Glomerular visceral epithelial cell (primary cell): ENCODE data around the gene DENND4A.
"Not testable (repeated sequence)": the region's sequence is repeated elsewhere in the genome, so short reads cannot be mapped to it uniquely, and the experiment has no call there.

Source experiments
- DNase-seq: peaks from one replicate; pipeline ENCODE4 v3.0.0-alpha.2; 2016; ENCODE audit errors: extremely low spot score

DENND4A gene

DNA sequence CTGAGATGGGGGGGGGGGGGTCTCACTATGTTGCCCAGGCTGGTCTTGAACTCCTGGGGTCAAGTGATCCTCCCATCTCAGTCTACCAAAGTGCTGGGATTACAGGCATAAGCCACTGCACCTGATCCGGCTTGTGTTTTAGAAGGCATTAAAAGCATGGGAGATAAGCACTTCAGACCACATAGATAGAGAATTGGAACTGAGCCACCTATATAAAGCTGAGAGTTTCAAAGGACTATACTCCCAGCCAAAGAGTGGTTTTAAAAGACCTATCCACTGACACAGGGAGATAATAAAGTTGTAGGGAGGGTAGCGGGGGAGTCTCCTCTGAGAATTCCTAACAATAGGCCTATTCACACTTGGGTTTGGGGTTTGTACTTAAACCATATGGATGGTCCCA is 34.8 kb downstream of the DENND4A start:
- DNase-seq, result no peak

DNA sequence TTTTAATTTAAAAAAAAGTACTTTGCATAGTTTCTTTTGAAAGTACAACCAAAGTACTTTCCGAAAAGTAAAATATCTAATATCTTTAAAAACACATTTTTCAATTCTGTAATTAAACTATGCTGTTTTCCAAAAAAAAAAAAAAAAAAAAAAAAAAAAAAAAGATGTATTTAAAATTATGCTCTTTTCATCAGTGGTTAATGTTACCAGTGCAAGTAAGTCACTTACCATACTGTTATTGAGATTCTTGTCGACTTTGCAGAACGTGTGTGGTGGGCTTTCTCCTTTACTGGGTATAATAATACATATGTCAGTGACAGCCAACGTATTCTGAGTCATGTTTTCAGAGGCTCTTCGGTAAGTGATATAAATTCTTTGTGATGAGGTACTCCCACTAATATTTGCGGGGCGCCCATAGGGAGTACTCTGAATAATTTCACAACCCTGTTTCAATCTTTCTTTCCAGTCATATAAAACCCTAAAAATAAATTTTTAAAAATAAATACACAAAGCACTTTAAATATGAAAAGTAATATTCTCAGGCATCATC is 39.9 kb downstream of the DENND4A start:
- DNase-seq, result no peak

- DNase-seq, result no peak
Observed at GRCh38 chr15:65751431-65751830, 40.7 kb downstream of the DENND4A start.

GRCh38 chr15:65747265-65747664 is 44.8 kb downstream of the DENND4A start:
- no peak for DNase-seq

DNA sequence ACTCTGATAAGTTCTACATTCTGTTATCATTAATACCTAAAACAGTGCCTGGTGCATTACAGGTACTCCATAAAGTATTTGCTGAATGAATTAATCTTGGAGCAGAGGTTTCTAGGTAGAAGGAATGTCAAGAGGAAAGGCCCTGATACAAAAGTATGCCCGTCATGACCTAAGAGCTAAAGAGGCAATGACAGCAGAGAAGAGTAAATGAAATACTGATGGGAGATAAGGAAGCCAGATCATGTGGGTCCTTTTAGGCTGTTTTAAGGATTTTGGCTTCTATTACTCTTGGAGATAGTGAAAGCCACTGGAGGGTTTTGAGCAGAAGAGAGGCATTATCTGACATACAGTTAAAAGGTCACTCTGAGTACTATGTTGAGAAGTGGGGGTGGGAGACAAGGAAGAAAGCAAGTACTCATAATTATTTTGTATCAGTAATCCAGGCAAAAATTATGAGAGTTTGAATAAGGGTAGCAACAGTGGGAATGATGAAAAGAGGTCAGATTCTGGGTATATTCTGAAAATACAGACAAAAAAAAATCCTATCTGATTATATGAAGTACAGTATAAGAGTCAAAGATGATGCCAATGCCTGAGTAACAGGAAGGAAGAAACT is 48.3 kb downstream of the DENND4A start:
- DNase-seq, result no peak

GRCh38 chr15:65740148-65740547 is 51.9 kb downstream of the DENND4A start:
- no peak for DNase-seq

- no peak for DNase-seq
Observed at GRCh38 chr15:65738649-65739048, 53.4 kb downstream of the DENND4A start.

DNA sequence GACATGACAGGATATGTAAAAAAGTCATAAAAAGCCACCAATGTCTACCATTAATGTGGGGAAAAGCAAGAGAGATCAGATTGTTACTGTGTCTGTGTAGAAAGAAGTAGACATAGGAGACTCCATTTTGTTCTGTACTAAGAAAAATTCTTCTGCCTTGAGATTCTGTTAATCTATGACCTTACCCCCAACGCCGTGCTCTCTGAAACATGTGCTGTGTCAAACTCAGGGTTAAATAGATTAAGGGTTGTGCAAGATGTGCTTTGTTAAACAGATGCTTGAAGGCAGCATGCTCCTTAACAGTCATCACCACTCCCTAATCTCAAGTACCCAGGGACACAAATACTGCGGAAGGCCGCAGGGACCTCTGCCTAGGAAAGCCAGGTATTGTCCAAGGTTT is 58.5 kb downstream of the DENND4A start:
- DNase-seq, result not testable (repeated sequence)

GRCh38 chr15:65732698-65733097 is 59.4 kb downstream of the DENND4A start:
- no peak for DNase-seq

- DNase-seq, result no peak
Observed at GRCh38 chr15:65731926-65732325, 60.2 kb downstream of the DENND4A start.

GRCh38 chr15:65730549-65731172 is 61.4 kb downstream of the DENND4A start:
- no peak for DNase-seq

DNA sequence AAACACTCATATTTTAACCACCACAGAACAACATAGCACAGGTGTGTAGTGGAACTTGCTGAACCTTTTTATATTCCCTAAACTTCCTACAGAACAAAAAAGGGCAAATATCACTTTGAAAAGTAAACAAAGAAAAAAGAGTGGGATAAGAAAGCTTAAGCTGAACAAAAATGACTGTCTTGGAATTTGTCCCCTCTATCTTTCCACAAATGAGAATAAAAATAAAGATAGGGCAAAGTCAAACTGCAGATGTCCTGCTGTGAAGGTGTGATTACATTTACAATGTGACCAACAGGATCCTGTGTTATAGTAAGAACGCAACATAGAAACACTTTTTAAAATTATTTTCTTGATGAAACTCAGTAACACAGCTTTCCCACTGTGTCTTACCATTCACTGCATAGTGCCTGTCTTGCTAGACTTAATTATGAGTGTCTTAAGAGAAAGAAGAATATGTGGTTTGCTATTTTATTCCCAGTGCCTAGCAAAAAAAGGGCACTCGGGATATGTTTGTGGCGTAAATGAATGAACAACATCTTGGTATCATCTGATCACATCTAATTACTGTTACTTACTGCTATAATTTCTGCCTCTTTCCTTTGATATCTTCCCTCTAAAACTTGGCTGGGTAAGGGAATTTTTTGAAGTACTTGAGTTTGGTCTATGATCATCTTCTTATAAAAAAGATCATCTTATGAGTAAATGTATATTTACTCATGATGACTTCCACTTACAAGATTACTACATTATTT is 67.5 kb downstream of the DENND4A start:
- DNase-seq, result no peak

- no peak for DNase-seq
Observed at GRCh38 chr15:65723876-65724275, 68.2 kb downstream of the DENND4A start.

DNA sequence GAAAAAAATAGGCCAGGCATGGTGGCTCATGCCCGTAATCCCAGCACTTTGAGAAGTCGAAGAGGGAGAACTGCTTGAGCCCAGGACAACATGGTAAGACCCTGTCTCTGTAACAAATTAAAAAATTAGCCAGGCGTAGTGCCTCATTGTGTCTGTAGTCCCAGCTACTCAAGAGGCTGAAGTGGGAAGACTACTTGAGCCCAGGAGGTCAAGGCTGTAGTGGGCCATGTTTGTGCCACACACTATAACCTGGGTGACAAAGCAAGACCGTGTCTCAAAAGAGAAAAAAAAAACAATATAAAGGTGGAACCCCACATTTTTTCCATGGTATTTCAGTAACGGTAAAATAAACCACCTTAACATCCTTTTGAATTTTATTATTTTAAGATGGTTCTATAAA is 69.9 kb downstream of the DENND4A start:
- DNase-seq, result no peak

GRCh38 chr15:65712415-65712814 is 79.7 kb downstream of the DENND4A start:
- no peak for DNase-seq

- DNase-seq, result no peak
Observed at GRCh38 chr15:65695081-65695480, 97.0 kb downstream of the DENND4A start.

DNA sequence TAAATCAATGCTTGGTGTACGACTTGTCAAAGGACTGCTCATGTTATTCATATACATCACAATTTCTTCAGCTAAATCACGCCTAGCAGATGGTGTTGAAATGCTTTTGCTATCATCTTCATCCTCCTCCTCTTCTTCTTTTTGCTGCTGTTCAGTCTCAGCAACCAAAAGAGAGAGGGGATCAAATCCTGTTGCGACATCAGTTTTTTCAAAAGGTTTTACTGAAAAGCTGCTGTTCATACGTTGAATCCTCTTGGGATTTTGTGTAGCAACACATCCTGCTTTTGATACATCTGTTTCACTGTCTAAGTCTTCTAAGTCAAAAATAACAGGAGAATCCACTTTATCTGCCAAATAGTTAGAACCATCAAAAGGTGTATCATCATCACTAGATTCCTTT is 101.3 kb downstream of the DENND4A start:
- no peak for DNase-seq

GRCh38 chr15:65690173-65690572 is 101.9 kb downstream of the DENND4A start:
- no peak for DNase-seq

DNA sequence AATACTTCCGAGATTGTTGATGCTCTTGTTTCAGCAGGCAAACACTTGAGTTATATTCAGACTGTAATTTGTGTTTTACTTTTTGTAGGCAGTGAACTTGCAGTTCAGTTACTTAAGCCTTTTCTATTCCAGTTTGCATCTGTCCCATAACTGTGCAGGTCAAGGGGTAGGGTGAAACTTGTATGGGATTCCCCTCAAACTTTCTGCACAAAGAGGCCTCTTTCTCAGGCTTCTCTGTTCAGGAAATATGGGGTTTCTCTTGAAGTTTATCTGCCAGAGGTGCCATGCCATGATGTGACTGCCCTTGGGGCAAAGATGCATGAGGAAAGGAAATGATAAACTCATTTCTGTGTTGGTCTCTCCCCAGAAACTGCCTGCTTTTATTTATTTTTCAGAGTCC is 103.6 kb downstream of the DENND4A start:
- DNase-seq, result no peak

DNA sequence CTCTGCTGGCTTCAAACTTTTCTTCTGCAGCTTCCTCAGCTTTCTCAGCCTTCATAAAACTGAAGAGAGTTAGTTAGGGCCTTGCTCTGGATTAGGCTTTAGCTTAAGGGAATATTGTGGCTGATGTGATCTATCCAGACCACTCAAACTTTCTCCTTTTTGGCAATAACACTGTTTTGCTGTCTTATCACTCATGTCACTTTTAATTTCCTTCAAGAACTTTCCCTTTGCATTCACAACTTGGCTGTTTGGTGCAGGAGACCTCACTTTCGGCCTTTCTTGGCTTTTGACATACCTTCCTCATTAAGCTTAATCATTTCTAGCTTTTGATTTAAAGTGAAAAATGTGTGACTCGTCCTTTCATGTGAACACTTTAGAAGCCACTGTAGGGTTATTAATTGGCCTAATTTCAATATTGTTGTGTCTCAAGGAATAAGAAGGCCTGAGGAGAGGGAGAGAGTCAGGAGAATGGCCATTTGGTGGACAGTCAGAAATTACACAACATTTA is 109.6 kb downstream of the DENND4A start:
- no peak for DNase-seq

- no peak for DNase-seq
Observed at GRCh38 chr15:65680544-65680943, 111.5 kb downstream of the DENND4A start.

GRCh38 chr15:65676123-65676522 is 116.0 kb downstream of the DENND4A start:
- no peak for DNase-seq

- no peak for DNase-seq
Observed at GRCh38 chr15:65675551-65675950, 116.5 kb downstream of the DENND4A start.
